Osteoblast (primary cell): Measurements from ENCODE around the gene KNG1. TPM values are rescaled to one million over a fixed set of nuclear protein-coding genes. Genes with fewer than 3 reads are reported as not detected.
"Not testable (repeated sequence)": the region's sequence is repeated elsewhere in the genome, so short reads cannot be mapped to it uniquely, and the experiment has no call there.

Source experiments
- DNase-seq: peaks from one replicate; pipeline ENCODE4 v3.0.0; 2011; ENCODE audit warnings: low spot score, mixed read lengths; ENCODE audit not compliant: insufficient read length; ENCODE audit errors: missing footprints
- H2AFZ ChIP-seq: 2 replicates; pipeline ENCODE4 v1.6.0; 2011; ENCODE audit warnings: mild to moderate bottlenecking, low read length
- H3K27ac ChIP-seq: 2 replicates; pipeline ENCODE4 v1.5.1; 2011; ENCODE audit warnings: mild to moderate bottlenecking, low read depth, low read length, moderate library complexity
- H3K27me3 ChIP-seq: 2 replicates; pipeline ENCODE4 v1.6.0; 2012; ENCODE audit warnings: mild to moderate bottlenecking, control low read depth, inconsistent platforms, low read length, moderate library complexity; ENCODE audit not compliant: insufficient read depth
- H3K36me3 ChIP-seq: 2 replicates; pipeline ENCODE4 v1.5.1; 2011; ENCODE audit warnings: mild to moderate bottlenecking, low read length, control low read depth, moderate library complexity; ENCODE audit not compliant: insufficient read depth
- H3K4me1 ChIP-seq: 2 replicates; pipeline ENCODE4 v1.5.1; 2011; ENCODE audit warnings: mild to moderate bottlenecking, low read length, control low read depth, moderate library complexity; ENCODE audit not compliant: insufficient read depth
- H3K4me2 ChIP-seq: 2 replicates; pipeline ENCODE4 v1.6.0; 2011; ENCODE audit warnings: mild to moderate bottlenecking, low read length; ENCODE audit not compliant: insufficient read depth
- H3K4me3 ChIP-seq: fragments of 200-600 bp; sonication (generic); 3 replicates; pipeline ENCODE4 v1.5.1; 2012; ENCODE audit warnings: mild to moderate bottlenecking, low read length, inconsistent platforms; ENCODE audit not compliant: insufficient read depth
- H3K79me2 ChIP-seq: 2 replicates; pipeline ENCODE4 v1.6.0; 2012; ENCODE audit warnings: mild to moderate bottlenecking, low read length, control low read depth, inconsistent platforms; ENCODE audit not compliant: insufficient read depth
- H3K9me3 ChIP-seq: 2 replicates; pipeline ENCODE4 v1.5.1; 2011; ENCODE audit warnings: low read depth, low read length, control low read depth
- H4K20me1 ChIP-seq: 2 replicates; pipeline ENCODE4 v1.6.0; 2012; ENCODE audit warnings: mild to moderate bottlenecking, low read length, control low read depth; ENCODE audit not compliant: insufficient read depth
- CTCF ChIP-seq: IDR thresholded peaks from 2 replicates; pipeline ENCODE4 v1.5.1; 2011; ENCODE audit warnings: mild to moderate bottlenecking, low read depth, low read length, moderate library complexity; ENCODE audit errors: extremely low read depth
- total RNA-seq: library from RNA; depleted of rRNA; stranded (reverse); fragments of >200 nt; gene quantifications from 2 replicates; pipeline ENCODE4 v1.2.3, GENCODE V29; 2012

Gene KNG1
- total RNA-seq, 1 donor, result not detected

- Histone ChIP-seq H3K4me1 (no peaks in the 10 kb centered on the region), H3K27me3 (peaks cover 4% of the 10 kb centered on the region), H3K9me3 (no peaks in the 10 kb centered on the region), H2AFZ (no peak overlapping the region), H3K4me2 (no peak overlapping the region), H3K4me3 (no peak overlapping the region), H3K36me3 (no peaks in the 10 kb centered on the region), H3K79me2 (no peaks in the 10 kb centered on the region), H4K20me1 (no peaks in the 10 kb centered on the region), H3K27ac (no peak overlapping the region)
- no peak for DNase-seq
- no peak for TF ChIP-seq CTCF
These were observed 8.0 kb upstream of the KNG1 start for GRCh38 chr3:186708983-186709679.

GRCh38 chr3:186710694-186711093 lies 6.5 kb upstream of the KNG1 start:
- H3K4me1 ChIP-seq, H3K27me3 ChIP-seq, DNase-seq, H3K4me3 ChIP-seq, H4K20me1 ChIP-seq, H3K9me3 ChIP-seq, H2AFZ ChIP-seq, H3K36me3 ChIP-seq, H3K27ac ChIP-seq, H3K79me2 ChIP-seq, H3K4me2 ChIP-seq: not testable (repeated sequence)

GRCh38 chr3:186713499-186713898 lies 3.7 kb upstream of the KNG1 start:
- Histone ChIP-seq H2AFZ (no peak overlapping the region), H3K9me3 (no peaks in the 10 kb centered on the region), H3K4me1 (no peaks in the 10 kb centered on the region), H3K4me3 (no peak overlapping the region), H3K27ac (no peak overlapping the region), H3K79me2 (no peaks in the 10 kb centered on the region), H3K4me2 (no peak overlapping the region), H4K20me1 (no peaks in the 10 kb centered on the region), H3K36me3 (no peaks in the 10 kb centered on the region), H3K27me3 (peaks cover 4% of the 10 kb centered on the region)
- no peak for DNase-seq
- no peak for TF ChIP-seq CTCF

GRCh38 chr3:186719945-186720739 lies 3.0 kb downstream of the KNG1 start:
- Histone ChIP-seq H3K27ac (no peak overlapping the region), H3K79me2 (no peaks in the 10 kb centered on the region), H2AFZ (no peak overlapping the region), H3K27me3 (no peaks in the 10 kb centered on the region), H3K4me1 (no peaks in the 10 kb centered on the region), H3K4me2 (no peak overlapping the region), H3K9me3 (no peaks in the 10 kb centered on the region), H3K4me3 (no peak overlapping the region), H3K36me3 (no peaks in the 10 kb centered on the region), H4K20me1 (no peaks in the 10 kb centered on the region)
- TF ChIP-seq CTCF, result no peak
- DNase-seq, result no peak
